Mucosa of descending colon (tissue), 3 donors: ENCODE results near the gene ERO1B. TPM values are rescaled to one million over a fixed set of nuclear protein-coding genes. Genes with fewer than 3 reads are reported as not detected.

Experiments used
- ATAC-seq: fragments of 200-7000 bp; cut with Tn5 transposase; one replicate; pipeline ENCODE4 v1.9.1; 2020; ENCODE audit warnings: mild to moderate bottlenecking, moderate library complexity
- DNase-seq, 3 donors: peaks; one replicate each; pipeline ENCODE4 v3.0.0-alpha.2; 2020
- H3K36me3 ChIP-seq: fragments of 200-600 bp; one replicate; pipeline ENCODE4 v1.8.0; 2021; ENCODE audit warnings: low read depth, mild to moderate bottlenecking
- H3K4me1 ChIP-seq: fragments of 200-600 bp; one replicate; pipeline ENCODE4 v1.8.0; 2021; ENCODE audit warnings: low read depth, mild to moderate bottlenecking
- H3K4me3 ChIP-seq: fragments of 200-600 bp; one replicate; pipeline ENCODE4 v1.8.0; 2021; ENCODE audit warnings: mild to moderate bottlenecking
- H3K9me3 ChIP-seq: fragments of 200-600 bp; one replicate; pipeline ENCODE4 v1.8.0; 2021; ENCODE audit warnings: mild to moderate bottlenecking
- CTCF ChIP-seq: fragments of 200-600 bp; IDR thresholded peaks from one replicate; pipeline ENCODE4 v1.8.0; 2022; ENCODE audit warnings: antibody characterized with exemption, mild to moderate bottlenecking
- intact Hi-C, 2 donors: fragments of 100-400 bp; cut with DNase I in 1 of 2; cut with micrococcal nuclease in 1 of 2; formaldehyde crosslinking; loops; one replicate each; pipeline versions ENCODE4 v1.11.0 to v1.11.1; 2022; cut with DNase I, micrococcal nuclease
- total RNA-seq, 3 donors: library from RNA; stranded (reverse); fragmentation: NEBNext Ultra II Directional in 2 of 3; extraction: Animal tissue kit (Norgen Biotek cat#: 25700) in 2 of 3; gene quantifications; one replicate each; pipeline versions ENCODE4 v1.2.1 to v1.2.4, GENCODE V29; 2021 to 2023
- donor health status: DM: no; HTN: no; CAD: no; lungs with moderate emphysema.
- donor health status: DM: no; HTN: no; CAD: no.
- donor health status: DM: no; HTN: yes; CAD: no.

The ERO1B gene
- total RNA-seq, 3 donors from 2014 or later: 1.6 to 8.4 (median 3.0) TPM

DNA sequence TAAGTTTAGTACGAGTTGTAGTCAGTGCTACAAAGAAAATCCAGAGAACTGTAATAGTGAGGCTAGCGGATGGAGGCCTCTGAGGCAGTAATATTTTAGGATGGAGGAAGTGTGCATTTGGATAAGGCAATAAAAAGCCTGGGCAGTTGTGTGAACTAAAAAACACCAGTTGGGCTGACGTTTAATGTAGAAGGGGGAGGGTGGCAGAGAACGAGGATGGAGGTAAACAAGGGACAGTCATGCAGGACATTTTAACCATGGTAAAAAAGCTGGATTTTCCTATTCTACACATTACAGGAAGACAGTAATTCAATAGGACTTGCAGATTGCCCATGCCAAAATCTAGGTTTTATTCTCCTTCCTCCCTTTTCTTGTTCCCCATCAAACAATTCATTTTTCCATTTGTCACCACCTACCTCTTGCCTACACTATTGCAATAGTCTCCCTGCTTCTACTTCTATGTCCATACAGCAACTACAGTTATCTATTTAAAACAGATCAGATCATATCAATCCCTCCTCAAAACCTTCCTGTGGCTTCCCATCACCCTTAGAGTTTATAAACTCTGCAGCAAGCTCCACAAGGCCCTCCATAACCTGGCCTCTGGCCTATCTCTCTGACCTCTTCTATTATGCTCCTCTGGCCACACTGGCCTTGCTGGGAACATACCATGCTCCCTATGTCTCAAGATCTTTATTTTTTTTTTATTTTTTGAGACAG lies 27.7 kb downstream of the ERO1B start:
- intact Hi-C loops: no loop called here

DNA sequence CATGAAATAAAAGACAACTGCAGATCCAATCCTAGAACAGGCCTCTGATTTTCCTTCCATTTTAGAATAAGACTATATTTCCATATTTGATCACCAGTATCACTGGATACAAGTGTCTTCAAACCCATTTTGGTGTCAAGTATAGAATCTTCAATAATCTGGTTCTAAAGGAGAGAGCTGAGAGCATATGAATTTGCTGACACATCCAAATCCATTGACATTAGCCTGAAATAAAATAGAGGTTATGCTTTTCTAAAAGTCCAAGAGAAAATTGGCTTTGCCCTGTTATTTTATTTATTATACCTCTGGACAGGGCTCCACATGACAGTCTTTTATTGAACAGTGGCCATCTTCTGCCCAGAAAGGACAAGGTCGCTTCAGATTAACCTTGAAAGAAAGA lies 28.6 kb downstream of the ERO1B start:
- no peak overlapping the region for H3K4me3 ChIP-seq
- no peak for DNase-seq
- intact Hi-C loops: no loop called here
- no peak for ATAC-seq
- no peak for TF ChIP-seq CTCF
- peaks cover 11% of the 10 kb centered on the region for H3K9me3 ChIP-seq
- H3K36me3 ChIP-seq: no peaks in the 10 kb centered on the region
- H3K4me1 ChIP-seq: no peaks in the 10 kb centered on the region

More for the DNA sequence above, 27.7 kb downstream of the ERO1B start:
- H3K4me3 ChIP-seq: no peak overlapping the region
- no peak for TF ChIP-seq CTCF
- ATAC-seq (no peak), DNase-seq (no peak)
- H3K36me3 ChIP-seq: no peaks in the 10 kb centered on the region
- peaks cover 19% of the 10 kb centered on the region for H3K9me3 ChIP-seq
- H3K4me1 ChIP-seq: no peaks in the 10 kb centered on the region

GRCh38 chr1:236251587-236251986 lies 30.2 kb downstream of the ERO1B start:
- H3K9me3 ChIP-seq: no peaks in the 10 kb centered on the region
- no peaks in the 10 kb centered on the region for H3K4me1 ChIP-seq
- no peak for DNase-seq
- ATAC-seq: no peak
- intact Hi-C loops: no loop called here
- TF ChIP-seq CTCF: no peak
- H3K36me3 ChIP-seq: no peaks in the 10 kb centered on the region
- H3K4me3 ChIP-seq: no peak overlapping the region

DNA sequence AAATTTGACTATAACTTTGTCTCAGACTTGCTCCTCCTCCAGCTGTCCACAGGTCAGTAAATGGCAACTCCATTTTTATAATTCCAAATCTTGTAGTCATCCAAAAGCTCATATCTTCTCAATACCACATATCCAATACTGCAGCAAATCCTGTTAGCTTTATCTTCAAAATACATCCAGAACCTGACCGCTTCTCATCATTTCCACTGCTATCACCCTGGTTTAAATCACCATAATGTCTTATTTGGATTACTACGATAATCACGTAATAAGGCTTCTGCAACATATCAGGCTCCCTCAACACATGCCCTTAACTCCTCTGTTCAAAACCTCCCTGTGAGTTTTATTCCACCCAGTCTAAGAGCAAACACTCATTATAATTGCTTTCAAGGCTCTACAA lies 34.5 kb downstream of the ERO1B start:
- no peaks in the 10 kb centered on the region for H3K36me3 ChIP-seq
- intact Hi-C loops: no loop called here
- no peaks in the 10 kb centered on the region for H3K9me3 ChIP-seq
- H3K4me1 ChIP-seq: no peaks in the 10 kb centered on the region
- TF ChIP-seq CTCF: no peak
- ATAC-seq (no peak), DNase-seq (no peak)
- H3K4me3 ChIP-seq: no peak overlapping the region

- ATAC-seq (no peak), DNase-seq (no peak)
- Histone ChIP-seq H3K4me3 (no peak overlapping the region), H3K4me1 (no peaks in the 10 kb centered on the region), H3K36me3 (no peaks in the 10 kb centered on the region), H3K9me3 (no peaks in the 10 kb centered on the region)
- intact Hi-C loops: no loop called here
- TF ChIP-seq CTCF: no peak
Measured at GRCh38 chr1:236242568-236242967, 39.2 kb downstream of the ERO1B start.

- TF ChIP-seq CTCF: no peak
- intact Hi-C loops: no loop called here
Measured at GRCh38 chr1:236240675-236241074, 41.1 kb downstream of the ERO1B start.

More at GRCh38 chr1:236240675-236241074, 41.1 kb downstream of the ERO1B start:
- Histone ChIP-seq H3K36me3 (no peaks in the 10 kb centered on the region), H3K4me1 (no peaks in the 10 kb centered on the region), H3K9me3 (no peaks in the 10 kb centered on the region), H3K4me3 (no peak overlapping the region)
- no peak for DNase-seq
- ATAC-seq: no peak
